Germinal center (tissue), 1 donor: ENCODE results near the gene SRI.
"Not testable (repeated sequence)": the region's sequence is repeated elsewhere in the genome, so short reads cannot be mapped to it uniquely, and the experiment has no call there.

Experiments used
- DNase-seq: peaks from one replicate; pipeline ENCODE4 v3.0.0; 2012; ENCODE audit warnings: mixed read lengths, low spot score

SRI gene

GRCh38 chr7:88219781-88220747, at the start of gene SRI:
Gene SRI (minus strand): TSS chr7:88220038. CDS start chr7:88220026, 12 bp downstream.
- DNase-seq = peak; percentile 92

DNA sequence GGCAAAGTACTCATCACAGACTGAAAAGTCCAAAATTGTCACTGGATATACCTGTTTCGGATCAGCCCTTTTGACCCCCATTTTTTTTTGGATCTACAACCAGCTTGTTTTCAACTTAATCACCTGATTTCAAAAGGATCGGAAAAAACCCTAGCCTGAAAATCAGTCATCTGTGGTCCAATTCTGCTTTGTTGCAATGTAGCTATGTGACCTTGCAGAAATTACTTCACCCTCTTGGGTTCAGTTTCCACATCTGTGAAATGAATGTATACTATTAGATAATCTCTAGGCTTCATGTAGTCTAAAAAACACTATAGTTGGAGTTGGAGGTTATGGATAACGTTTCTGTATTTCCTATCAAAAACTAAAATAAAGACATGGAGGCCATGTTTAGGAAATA, 49.7 kb upstream of the SRI start:
- DNase-seq = no peak

DNA sequence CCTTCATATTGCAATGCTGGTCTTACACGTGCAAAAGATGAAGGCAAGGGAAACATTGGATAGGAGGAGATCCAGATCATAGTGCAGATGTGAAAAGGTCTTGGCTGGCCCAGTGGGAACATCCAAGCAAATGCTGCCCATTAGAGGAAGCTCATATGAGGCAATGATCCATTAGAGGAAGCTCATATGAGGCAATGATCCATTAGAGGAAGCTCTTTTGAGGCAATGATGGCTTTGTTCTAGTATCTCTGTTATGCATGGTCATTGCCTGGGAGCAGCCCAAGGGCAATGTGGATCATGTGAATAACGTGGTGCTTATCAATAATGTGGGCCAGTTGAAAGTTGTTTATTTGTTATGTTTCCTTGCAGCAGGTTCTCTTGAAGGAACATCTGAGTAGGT, 49.0 kb upstream of the SRI start:
- DNase-seq = no peak

GRCh38 chr7:88268051-88268450, 48.2 kb upstream of the SRI start:
- DNase-seq = no peak

- no peak for DNase-seq
Observed at GRCh38 chr7:88267421-88267820, 47.6 kb upstream of the SRI start.

DNA sequence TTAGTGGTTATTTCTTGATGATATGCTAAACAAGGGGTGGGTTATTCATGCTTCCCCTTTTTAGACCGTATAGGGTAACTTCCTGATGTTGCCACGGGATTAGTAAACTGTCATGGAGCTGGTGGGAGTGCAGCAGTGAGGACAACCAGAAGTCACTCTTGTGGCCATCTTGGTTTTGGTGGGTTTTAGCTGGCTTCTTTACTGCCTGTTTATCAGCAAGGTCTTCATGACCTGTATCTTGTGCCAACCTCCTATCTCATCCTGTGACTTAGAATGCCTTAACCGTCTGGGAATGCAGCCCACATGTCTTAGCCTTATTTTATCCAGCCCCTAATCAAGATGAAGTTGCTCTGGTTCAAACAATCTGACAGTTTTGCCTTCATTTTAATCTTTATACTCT, 45.1 kb upstream of the SRI start:
- not testable (repeated sequence) for DNase-seq

DNA sequence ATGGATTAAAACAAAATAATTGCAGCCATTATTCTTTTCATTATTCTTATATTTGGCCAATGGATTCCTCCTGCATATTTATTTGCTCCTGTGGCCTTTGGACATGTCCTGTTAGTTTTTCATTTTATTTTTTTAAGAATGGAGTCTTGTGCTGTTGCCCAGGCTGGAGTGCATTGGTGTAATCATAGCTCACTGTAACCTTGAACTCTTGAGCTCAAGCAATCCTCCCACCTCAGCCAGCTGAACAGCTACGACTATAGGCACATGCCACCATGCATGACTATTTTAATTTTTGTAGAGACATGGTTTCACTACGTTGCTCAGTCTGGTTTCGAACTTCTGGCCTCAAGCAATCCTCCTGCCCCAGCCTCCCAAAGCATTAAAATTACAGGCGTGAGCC, 42.7 kb upstream of the SRI start:
- no peak for DNase-seq

- DNase-seq = no peak
Observed at GRCh38 chr7:88260719-88261118, 40.9 kb upstream of the SRI start.

DNA sequence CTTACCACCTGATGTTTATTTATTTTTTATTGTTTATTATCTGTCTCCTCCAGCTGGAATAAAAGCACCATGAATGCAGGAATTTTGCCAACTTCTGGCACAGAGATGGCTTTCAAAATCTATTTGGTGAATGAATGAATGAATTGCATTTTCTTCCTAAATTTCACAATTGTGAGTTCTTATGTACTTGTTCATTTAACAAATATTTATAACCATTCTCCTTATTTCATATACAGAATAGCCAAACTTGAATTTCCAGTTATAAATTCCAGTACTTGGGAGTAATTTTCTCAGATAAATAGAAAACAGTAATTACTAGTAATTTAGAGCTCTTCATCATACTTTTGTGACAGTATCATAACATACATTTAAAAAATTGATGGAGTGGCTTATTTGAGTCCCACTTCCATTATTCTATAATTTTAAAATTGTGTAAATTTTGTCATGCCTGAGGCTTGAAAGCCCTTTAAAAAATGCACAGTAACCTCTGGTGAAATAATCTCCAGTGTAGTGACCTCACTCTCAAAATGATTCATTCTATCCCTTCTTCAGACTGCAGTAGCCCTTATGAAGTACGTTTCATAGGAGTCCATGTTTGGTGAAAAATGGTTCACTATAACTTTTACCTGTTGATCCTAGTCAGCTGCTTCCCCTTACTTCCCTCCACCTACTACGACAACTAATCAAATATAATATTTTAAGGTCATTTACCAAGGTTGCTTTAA, 40.0 kb upstream of the SRI start:
- no peak for DNase-seq

DNA sequence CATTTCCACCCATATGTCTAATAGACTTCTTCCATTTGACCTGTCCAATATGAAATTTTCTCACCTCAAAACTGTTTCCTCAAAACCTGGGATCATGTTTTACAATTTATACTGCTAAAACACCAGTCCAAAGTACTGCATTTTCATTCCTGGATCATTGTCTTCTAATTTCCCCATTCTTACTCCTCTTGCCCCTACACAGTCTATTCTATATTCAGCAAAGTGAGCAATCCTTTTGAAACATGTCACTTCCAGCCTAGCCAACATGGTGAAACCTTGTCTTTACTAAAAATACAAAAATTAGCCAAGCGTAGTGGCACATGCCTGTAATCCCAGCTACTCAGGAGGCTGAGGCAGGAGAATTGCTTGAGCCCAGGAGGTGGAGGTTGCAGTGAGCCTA, 38.5 kb upstream of the SRI start:
- not testable (repeated sequence) for DNase-seq

DNA sequence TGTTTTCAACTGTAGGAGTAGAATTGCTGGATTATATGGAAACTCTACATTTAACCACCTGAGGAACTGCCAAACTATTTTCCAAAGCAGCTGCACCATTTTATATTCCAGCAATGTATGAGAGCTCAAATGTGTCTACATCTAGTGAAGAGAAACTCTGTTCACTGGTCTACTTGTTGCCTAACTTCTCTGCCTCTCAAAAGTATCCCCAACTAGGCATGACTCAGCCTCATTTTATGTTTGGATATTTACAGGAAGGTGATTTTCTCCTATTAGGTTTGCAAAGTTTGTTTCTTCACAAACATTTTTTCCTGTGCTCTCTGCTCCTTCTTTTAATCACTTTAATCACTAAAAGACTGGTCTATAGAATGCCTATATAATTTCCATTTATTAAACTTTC, 37.1 kb upstream of the SRI start:
- DNase-seq = no peak

- no peak for DNase-seq
Observed at GRCh38 chr7:88254721-88255424, 35.0 kb upstream of the SRI start.

GRCh38 chr7:88253640-88254039, 33.8 kb upstream of the SRI start:
- no peak for DNase-seq

DNA sequence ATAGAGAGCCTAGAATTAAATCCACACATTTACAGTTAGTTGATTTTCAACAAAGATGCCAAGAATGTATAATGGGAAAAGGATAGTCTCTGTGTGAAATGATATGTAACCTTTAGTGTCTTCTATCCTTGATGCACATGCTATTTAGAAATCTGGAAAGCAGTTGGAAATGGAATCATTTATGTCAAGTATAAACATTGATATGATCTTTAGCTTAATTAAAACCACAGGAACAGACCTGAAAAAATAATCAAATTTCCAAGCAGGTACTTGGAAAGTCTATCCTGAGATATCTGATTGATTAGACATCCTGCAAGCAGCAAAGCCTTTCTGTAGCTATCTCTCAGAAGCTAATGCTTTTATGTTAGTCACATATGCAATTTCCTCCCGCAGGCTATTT, 24.4 kb upstream of the SRI start:
- no peak for DNase-seq

GRCh38 chr7:88243345-88243909, 23.6 kb upstream of the SRI start:
- DNase-seq = peak; percentile 7

GRCh38 chr7:88239852-88240251, 20.0 kb upstream of the SRI start:
- no peak for DNase-seq

DNA sequence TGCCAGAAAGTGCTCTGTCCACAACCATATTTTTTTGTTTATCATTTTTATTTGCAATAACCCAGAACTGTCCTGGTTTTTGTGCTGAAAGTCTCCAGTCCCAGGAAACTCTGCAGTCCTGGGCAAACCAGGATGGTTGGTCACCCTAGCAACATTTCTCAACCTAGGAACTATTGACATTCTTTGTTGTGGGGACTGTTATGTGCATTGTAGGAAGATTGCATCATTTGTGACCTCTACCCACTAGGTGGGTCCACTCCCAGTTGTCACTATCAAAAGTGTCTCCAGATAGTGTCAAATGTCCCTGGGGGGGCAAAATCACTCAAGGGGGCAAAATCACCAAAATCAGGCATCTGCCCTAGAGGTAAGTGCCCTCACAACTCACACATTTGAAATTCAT, 14.0 kb upstream of the SRI start:
- no peak for DNase-seq

GRCh38 chr7:88230646-88231045, 10.8 kb upstream of the SRI start:
- no peak for DNase-seq

DNA sequence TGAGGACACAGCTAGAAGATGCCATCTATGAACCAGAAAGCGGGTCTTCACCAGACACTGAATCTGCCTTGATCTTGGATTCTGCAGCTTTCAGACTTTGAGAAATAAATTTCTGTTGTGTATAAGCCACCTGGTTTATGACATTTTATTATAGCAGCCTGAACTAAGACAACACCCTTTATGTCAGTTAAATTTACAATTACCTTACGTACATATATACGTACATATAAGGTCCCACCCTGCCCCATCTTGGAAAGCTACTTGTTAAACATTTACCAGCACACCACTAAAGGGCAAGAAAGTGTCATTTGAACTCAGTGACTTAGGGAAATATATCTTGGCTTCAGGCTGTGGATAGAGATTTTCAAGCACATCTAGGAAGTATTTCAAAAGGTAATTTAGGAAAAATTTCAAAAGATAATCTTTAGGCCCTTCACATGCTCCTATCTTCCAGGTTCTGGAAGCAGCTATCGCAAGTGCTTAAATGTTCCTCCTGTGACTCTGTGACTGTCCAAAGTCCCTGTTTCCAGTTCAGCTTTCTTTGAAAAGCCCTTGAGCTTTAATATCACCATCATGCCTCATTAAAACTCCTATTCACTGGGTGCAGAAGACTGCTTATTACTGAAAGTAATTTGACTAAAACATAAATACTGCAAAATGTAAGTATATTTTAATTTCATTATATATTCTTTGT, 9.6 kb upstream of the SRI start:
- no peak for DNase-seq

DNA sequence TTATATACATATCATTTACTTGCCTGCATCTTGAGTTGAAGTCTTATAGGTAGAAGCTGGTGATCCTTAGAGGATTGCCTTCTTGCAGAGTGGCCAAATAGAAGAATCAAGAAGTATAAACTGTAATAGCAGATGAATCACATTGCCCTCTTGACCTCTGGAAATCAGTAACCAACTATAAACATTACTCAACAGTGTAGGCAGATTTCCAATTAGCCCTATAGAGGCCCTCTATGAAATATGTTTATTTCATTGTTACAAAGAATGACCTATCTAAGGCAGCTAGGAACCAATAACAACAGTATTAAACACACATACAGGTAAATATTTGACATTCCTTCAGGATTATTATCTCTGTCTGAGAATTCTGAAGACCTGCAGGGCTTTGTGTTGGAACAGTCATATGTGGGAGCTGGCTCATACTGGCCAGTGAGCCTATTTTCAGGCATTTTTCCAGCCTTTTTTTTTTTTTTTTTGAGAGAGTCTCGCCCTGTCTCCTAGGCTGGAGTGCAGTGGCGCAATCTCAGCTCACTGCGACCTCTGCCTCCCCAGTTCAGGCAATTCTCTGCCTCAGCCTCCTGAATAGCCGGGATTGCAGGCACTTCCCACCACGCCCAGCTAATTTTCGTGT, 7.2 kb upstream of the SRI start:
- no peak for DNase-seq

DNA sequence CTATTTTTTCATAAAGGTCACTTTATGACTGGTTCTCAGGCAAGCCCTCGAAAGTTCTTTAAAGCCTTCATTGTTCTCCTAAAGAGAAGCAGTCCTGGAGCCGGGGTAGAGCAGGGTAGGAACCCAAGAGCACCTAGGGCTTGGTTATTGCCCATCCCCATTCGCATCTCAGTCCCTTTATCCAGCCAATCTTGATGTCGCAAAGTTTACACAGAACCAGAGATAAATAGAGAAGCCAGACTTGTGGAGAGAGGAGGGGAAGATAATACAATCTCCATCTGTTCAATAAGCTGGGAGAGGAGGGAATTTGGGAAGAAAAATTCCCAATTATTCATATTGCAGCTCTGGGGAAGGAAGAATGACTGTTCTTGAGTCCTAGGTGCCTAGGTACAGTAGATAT, 6.4 kb upstream of the SRI start:
- DNase-seq = no peak
